Fibroblast of skin of left quadriceps (primary cell): ENCODE results near the gene HAVCR1.
"Not testable (repeated sequence)": the region's sequence is repeated elsewhere in the genome, so short reads cannot be mapped to it uniquely, and the experiment has no call there.

ENCODE experiments used
- DNase-seq, 2 experiments: peaks; one replicate each; pipeline ENCODE4 v3.0.0-alpha.2; 2013; ENCODE audit warnings: low read depth in 2 of 2

HAVCR1 gene

DNA sequence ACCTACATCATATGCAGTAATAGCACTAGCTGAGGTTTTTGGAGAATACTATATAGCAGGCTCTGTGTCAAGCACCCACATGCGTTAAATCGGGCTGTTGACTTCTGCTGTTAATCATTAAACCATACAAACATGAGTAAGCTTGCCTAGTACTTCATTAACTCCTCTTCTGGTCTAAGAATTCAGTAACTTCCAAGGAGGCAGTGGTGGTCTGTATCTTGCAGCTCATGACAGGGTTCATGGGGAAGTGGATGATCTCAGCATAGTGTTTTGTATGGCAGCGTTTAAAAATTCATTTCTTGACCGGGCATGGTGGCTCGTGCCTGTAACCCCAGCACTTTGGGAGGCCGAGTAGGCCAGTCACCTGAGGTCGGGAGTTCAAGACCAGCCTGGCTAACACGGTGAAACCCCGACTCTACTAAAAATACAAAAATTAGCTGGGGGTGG is at the start of gene HAVCR1:
TSS of gene HAVCR1 (minus strand) at position 24 of the 447 bp plus-strand sequence. CDS start 1,173 bp downstream, outside the sequence.
- no peak for DNase-seq

DNA sequence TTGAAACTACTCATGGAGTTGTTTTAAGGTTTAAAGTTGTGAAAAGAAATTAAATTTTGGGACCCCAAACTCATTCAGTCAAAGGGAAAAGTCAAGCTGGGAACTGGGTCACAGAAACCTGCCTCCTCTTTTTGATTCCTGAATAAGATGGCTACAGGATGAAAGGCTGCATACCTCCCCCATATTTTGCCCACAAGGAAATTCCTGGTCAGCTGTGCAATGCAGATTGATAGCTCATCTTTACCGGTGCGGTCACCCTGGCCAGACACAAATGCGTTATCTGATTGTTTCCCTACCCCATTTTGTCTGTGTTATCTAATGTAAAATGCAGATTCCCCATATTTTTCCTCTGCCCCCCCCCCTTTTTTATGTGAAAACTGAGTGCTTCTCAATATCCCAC is 48.6 kb upstream of the HAVCR1 start:
- no peak for DNase-seq

DNA sequence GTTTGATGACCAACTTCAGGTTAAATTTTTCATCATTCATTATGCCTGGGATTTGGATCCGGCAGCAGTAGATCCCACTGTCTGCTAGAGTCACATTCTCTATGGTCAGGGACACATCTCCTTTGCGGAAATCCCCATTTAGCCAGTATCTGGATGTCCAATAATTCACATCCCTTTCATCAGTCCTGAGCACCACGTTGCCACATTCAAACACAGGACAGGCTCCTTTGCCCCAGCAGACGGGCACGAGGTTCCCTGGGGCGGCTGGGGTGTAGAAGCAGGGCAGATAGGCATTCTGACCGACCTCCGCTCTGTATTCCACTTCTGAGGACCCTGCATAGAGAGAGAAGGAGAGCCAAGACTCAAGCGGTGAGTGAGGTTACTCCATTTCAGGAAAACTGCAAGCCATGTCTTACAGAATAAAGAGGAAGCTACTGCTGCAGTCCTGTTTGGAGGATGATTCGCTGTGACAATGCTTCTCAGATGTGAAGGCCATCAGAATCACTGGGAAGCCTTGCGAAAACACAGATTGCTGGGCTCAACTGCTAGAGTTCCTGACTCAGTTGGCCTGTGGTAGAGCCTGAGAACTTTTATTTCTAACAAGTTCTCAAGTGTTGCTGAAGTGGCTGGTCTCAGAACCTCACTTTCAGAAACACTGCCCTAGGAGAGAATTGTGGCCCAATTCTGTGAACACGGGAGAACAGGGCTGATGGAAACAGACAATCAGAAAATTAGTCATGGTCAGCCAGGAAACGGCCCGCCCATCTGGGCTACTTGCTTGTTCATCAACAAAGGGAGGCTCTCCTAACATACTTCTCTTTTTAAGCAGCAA is 47.9 kb upstream of the HAVCR1 start:
- DNase-seq: no peak

DNA sequence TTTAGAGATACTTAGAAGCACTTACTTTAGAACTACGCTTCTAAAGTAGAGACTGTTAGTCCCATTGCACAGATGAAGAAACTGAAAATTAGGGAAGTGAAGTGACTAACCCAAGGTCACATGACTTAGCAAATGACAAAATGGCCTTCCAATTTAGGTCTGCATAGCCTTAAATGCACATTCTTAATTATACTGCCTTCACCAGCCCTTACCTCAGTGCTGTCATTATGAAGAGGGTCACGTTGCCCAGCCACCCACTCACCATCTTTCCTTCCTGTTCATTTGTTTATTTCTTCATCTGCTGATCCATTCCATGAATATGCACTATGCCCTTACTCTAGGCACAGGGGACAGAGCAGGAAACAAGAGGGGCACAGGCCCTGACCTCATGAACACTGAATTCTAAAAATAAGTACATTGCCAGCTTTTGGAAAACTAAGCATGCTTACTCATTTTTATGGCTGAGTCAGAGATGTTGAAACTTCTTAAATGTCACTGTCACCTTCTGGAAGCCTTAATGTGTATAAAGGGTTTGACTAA is 41.3 kb upstream of the HAVCR1 start:
- DNase-seq: peak; percentile 3 to 4

DNA sequence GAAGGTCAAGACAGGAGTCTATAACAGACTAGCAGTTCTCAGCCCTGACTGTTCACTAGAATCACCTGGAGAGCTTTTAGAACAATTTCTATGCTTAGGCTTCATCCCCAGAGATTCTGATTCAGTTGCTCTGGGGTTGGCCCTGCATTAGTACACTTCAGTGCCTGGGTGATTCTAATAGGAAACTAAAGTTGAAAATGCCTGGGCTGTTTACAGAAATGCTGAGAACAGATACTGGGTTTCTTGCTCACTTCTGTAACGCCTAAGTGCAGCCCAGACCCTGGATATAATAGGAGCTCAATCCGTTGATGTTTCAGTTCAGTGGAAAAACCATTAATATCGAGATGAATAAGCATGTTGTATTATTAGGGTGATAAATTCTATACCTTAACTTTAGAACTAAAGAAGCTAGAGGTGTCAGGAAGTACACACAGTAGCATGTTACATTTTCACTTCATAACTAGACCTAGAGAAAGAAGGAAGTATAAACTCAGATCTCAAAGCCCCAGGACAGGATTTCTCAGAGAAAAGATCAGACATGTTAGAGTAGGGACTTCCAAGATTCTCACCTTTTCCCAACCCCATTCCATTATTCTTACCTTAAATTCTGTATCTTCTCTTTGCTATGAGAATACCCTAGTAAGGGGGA is 29.6 kb upstream of the HAVCR1 start:
- DNase-seq: no peak

DNA sequence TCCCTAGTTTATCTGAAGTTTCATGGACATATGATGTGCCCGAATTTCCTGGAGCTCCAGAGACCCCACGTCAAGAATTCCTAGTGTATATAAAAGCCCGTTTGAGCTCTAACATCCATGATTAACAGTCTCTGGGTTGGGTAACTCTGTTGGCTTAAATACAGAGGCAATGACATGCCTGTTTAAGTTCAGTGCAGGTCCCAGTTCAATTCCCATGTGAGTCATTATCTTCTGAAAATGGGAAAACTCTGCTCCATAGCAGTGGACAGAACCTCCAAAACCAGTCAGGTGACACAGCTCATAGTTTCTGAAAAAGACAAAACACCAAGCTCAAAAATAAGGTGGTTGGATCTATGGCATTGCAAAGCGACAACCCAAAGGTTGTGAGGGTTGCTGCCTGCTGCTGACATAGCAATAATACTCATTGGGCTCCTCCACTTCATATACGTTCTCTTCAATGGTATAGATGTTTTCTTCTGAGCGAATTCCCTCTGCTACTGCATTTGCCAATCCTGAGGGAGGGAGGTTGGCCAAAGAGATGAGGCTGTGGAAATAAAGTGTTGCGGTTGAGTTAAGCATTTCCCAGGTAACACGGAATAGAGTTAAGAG is 27.9 kb upstream of the HAVCR1 start:
- DNase-seq: no peak

DNA sequence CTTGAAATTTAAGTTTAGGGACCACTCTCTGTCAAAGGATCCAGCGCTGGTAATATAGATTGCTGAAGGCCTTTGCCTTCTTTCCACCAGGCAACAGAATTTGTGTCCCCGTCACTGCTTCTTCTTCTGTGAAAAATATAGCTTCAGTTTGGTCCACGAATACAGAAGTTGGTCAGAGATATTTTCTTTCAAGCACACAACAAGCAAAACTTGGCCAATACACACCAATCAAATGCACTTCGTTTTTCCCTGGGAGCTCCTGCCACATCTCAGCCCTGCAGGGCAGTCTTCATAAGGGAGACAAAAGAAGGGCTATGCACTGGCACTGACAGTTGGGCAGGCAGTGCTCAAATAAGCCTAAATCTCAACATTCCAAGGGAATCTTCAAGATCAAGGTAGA is 27.0 kb upstream of the HAVCR1 start:
- DNase-seq: no peak

DNA sequence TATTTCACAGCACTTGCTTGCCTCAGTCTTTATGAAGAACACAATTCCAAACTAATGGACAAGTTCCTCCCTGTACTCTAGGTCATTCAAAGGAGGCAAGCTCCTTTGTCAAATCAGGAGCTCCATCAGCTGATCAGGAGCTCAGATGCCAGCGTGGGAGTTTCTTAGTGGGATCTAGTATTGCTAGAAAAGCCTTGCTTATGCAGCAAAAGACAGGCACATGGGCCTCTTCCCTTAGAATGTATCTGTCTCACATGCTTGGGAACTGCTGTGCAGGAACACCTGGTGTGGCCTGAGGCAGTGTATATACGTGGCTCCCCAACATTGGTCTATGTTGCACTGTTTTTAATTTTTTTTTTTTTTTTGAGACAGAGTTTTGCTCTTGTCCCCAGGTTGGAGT is 21.4 kb upstream of the HAVCR1 start:
- no peak for DNase-seq

DNA sequence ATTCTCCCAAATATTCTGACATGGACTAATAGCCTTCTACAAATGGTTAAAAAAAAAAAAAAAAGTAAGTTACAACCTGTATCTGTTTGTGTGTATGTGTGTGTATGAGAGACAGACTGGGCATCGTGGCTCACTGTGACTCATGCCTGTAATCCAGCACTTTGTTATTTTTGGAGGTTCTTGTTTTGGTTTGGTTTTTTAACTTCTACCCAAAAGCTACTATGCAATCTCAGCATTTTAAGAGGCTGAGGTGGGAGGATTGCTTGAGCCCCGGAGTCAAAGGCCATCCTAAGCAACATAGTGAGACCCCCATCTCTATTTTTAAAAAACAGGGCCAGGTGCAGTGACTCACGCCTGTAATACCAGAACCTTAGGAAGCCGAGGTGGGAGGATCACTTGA is 17.6 kb upstream of the HAVCR1 start:
- no peak for DNase-seq

DNA sequence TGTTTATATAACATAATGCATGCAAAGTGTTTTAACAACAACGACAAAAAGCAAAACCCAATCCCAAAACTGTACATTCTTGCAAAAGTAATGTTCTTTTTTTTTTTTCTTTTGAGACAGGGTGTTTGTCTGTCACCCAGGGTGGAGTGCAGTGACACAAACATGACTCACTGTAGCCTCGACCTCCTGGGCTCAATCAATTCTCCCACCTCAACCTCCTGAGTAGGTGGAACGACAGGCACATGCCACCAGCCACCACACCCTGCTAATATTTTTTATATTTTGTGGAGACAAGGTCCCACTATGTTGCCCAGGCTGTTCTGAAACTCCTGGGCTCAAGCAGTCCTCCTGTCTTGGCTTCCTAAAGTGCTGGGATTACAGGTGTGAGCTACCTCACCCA is 13.6 kb upstream of the HAVCR1 start:
- DNase-seq: no peak

DNA sequence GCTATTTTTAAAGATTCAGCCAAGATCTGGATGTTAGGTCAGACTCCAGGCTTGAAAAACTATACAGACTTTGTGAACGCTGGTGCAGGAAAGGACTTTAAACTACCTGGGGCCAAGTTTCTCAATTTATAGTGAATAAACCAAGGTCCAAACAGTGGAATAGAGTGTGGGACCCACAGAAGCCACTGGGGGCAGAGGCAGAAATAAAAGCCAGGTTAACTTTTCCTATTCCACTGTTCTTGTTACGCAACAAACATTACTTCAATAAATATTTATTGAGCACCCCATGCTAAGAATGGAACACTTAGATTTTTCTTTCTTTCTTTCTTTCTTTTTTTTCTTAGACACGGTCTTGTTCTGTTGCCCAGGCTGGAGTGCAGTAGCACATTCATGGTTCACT is 11.0 kb upstream of the HAVCR1 start:
- DNase-seq: no peak

DNA sequence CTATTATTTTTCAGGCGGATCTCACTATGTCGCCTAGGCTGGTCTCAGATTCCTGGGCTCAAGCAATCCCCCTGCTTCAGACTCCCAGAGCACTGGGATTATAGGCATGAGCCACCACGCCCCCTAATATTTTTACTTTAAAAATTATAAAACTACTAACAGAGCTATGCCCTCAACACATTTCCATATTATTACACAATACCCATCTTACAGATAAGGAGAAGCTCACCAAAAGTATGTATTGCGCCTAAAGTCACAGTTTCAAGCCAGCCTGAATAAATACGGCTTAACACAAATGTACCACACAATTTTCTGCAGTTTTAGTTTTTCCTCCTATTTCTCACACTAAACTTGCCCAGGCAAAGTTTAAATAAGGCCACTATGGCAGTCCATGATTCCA is 9.9 kb upstream of the HAVCR1 start:
- no peak for DNase-seq

DNA sequence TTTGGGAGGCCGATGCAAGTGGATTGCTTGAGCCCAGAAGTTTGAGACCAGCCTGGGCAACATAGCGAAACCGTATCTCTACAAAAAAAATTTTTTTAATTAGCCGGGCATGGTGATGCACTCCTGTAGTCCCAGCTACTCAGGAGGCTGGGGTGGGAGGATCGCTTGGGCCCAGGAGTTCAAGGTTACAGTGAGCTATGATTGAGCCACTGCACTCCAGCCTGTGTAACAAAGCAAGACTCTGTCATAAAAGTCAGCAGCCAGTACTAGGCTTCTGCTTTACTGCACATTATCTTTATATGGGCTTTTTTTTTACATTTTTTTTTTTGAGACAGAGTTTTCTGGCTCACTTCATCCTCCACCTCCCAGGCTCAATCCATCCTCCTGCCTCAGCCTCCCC is 9.4 kb upstream of the HAVCR1 start:
- DNase-seq: no peak

DNA sequence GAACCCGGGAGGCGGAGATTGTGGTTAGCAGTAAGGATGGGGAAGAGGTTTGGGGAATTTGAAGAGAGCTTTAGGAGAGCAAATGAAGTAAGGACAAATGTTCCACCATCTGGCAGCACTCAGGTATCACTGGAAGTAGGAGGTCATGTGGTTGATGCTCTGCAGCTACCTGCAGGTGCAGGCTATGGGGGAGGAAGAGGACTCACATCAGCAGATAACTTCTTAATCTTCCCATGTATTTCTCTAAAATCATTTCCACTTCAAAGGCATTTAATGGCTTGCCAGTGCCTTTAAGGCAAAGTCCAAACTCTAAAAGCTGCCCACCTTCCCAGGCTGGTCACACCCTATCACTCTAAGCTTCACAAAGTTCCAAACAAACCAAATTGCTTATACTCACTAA is 8.1 kb upstream of the HAVCR1 start:
- no peak for DNase-seq

DNA sequence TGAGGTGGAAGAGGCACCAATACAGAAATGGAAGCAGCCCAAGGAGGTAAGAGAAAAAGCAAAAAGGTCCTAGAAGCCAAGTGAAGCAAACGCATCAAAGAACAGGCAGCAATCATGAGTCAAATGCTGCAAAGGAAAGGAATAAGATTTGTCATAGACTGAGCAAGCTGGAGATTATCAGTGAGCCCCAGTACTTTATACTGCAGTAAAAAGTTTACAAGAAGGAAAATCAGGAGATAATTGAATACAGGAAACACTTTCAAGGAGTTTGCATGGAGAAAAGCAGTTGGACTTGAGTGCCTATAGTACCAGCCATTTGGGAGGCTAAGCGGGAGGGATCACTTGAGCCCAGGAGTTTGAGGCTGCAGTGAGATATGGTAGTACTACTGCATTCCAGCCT is 7.2 kb upstream of the HAVCR1 start:
- DNase-seq: no peak

DNA sequence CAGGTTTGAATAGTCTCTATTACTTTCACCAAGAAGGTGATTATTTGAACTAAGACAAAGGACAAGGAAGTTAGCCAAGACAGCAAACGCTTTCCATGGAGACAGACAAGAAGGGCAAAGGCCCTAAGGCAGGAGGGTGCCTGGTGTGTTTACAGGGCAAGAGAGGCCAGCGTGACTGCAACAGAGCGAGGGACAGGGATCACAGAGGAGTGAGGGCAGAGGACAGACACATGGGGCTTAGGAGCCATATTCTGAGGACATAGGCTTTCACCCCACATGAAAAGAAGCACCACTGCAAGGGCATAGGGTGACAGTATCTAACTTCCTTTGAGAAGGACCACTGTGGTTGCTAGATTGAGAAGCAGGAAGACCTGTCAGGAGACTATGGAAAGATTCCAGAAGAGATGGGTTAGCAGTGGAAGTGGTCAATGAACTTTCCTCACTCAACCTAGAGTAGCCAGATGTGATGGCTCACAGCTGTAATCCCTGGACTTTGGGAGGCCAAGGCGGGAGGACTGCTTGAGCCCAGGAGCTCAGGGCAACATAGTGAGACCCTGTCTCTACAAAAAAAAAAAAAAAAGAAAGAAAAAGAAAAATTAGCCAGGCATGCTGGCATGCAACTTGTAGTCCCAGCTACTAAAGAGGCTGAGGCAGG is 5.0 kb upstream of the HAVCR1 start:
- no peak for DNase-seq

DNA sequence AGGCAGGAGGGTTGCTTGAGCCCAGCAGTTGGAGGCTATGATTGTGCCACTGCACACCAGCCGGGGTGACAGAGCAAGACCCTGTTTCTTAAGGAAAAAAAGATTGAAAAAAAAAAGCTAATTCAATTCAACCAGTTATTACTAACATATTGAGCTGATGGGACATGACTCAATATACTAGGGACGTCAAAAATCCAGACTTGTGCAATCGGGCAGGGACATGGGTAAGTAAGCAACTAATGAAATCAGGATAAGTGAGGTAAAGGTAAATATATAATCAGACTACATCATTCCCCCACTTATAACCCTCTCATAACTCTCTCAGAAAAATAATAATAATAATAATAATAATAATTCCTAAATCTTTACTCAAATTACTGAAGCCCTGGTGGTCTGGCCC is 975 bp upstream of the HAVCR1 start:
- no peak for DNase-seq

DNA sequence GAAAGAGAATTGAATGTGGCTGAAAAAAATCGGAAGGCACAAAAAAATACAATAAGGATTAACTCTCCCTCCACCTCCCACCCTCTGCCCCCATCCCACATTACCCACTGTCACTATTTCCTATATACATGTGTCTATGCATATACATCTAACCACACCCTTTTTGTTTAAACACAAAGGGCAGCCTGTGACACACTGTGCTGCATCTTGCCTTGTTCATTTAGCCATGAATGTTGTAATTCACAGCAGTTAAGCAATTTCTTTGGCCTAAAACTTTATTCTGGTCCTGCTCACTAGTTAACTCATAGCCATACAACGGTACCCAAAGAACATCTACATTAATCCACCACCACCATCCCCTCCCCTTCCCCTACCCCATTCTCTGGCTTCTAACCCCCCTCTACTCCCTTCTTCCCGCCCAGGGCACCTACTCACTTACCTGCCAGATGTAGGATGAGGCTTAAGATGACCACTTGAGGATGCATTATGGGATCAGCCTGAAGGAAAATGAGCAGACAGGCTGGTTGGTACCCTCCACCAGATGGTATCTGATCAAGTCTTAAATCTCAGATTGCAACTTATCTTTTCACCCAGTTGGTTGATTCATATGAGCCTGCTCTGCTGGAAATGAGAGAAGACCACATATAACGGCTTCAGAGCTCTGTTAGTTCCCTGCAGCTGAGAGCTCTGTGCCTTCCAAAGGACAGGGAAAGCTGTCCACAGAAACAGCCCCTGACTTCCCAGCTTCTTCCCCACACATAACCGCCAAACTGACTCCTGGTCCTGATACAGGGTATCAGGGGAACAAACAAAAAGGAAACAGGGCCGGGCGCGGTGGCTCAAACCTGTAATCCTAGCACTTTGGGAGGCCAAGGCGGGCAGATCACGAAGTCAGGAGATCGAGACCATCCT is 1.2 kb downstream of the HAVCR1 start:
- no peak for DNase-seq

DNA sequence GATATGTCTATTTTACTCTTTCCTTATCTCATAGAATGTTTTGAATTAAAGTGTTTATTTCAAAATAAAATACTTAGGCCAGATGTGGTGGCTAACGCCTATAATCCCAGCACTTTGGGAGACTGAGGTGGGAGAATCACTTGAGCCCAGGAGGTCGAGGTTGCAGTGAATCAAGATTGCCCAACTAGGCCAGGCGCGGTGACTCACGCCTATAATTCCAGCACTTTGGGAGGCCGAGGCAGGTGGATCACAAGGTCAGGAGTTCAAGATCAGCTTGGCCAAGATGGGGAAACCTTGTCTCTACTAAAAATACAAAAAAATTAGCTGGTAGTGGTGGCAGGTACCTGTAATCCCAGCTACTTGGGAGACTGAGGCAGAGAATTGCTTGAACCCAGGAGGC is 2.1 kb downstream of the HAVCR1 start:
- DNase-seq: not testable (repeated sequence)

DNA sequence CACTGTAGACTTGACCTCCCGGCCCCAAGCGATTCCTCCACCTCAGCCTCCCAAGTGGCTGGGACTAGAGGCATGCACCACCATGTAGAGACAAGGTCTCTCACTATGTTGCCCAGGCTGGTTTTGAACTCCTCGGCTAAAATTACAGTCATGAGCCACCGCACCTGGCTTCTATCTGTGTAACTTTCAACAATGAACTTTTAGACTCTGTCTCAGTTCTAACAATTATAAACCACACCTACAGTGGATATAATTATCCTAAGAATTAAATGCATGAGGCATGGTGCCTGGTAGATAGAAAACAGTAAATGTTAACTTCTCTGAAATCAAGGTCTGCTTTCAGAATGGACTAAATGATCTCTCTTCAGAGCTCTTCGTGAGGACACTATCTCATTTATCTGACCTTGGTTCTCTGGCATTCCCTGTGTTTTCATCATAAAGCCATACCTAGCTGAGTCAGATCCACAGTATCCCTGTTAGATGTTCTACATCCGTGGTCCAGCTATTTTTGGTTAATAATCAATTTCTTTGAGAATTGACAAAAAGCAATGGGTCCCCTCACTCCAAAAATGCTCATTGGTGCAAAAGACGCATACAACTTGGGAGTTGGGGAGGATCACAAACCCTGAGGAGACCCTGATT is 7.2 kb downstream of the HAVCR1 start:
- DNase-seq: no peak

DNA sequence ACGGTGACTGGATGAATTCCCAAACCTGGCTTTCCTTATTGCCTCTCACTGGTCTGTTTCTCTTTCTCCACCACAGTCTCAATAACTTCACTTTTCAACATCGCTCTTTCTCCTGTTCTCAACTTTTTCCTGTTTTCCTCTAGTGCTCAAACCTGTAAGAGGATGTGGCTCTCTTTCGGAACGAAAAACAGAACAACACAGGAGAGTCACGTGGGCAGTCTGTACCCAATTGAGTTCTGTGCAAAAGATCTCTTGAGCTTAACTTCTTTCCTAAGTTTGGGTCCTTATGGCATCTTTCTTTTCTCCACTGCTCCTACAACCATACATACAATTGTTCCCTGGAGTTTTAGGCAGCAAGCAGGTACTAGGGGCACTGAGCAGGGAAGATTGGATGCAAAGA is 8.9 kb downstream of the HAVCR1 start:
- no peak for DNase-seq
